GM12891 (cell line): Measurements from ENCODE around the gene LRIG1.
A peak's percentile ranks its signal among the peaks of the same experiment; 100 is the strongest.

Source experiments
- DNase-seq: peaks from one replicate; pipeline ENCODE4 v3.0.0; 2011; ENCODE audit warnings: low spot score; ENCODE audit not compliant: insufficient read length
- FAIRE-seq: peaks from 2 replicates; lab custom pipeline; 2011; peaks lifted over from hg19 to GRCh38; lab: Jason Lieb, UNC
- PAX5 ChIP-seq: IDR thresholded peaks from 2 replicates; pipeline ENCODE4 v1.6.1; 2011; ENCODE audit warnings: low read length, moderate library complexity, mild to moderate bottlenecking; ENCODE audit not compliant: insufficient read depth, severe bottlenecking
- POLR2A ChIP-seq: IDR thresholded peaks from 2 replicates; pipeline ENCODE4 v1.6.1; 2011; ENCODE audit warnings: low read depth, low read length, control low read depth
- POLR2AphosphoS5 ChIP-seq: IDR thresholded peaks from 2 replicates; pipeline ENCODE4 v1.6.1; 2011; ENCODE audit warnings: low read depth, low read length, control low read depth
- POU2F2 ChIP-seq: IDR thresholded peaks from 2 replicates; pipeline ENCODE4 v1.6.1; 2011; ENCODE audit warnings: low read depth, mild to moderate bottlenecking, control low read depth, low read length, moderate library complexity
- SPI1 ChIP-seq: IDR thresholded peaks from 2 replicates; pipeline ENCODE4 v1.6.1; 2011; ENCODE audit warnings: low read depth, low read length, control low read depth
- TAF1 ChIP-seq: IDR thresholded peaks from 2 replicates; pipeline ENCODE4 v1.6.1; 2011; ENCODE audit warnings: low read depth, low read length, control low read depth

The LRIG1 gene

DNA sequence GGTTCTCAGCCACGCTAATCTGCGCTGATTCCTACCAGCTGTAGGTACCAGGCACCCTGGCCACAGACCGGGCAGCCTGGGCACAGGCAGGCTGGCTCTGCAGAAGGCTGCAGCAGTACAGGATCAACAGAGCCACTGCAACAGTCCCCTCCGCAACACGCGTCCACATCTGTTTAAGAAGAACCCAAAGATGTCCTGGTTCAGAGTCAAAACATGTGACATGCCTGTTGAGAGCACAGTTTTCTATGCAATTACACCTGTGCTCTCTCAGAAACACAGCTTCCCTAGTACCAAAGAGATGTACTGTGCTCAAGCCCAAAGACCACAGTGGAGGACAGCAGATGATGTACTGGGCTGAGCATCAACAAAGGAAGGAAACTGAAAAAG, 18.8 kb downstream of the LRIG1 start:
- FAIRE-seq (no peak), DNase-seq (no peak)
- TF ChIP-seq POU2F2 (no peak), POLR2AphosphoS5 (no peak), POLR2A (no peak), PAX5 (no peak), TAF1 (no peak), SPI1 (no peak)

DNA sequence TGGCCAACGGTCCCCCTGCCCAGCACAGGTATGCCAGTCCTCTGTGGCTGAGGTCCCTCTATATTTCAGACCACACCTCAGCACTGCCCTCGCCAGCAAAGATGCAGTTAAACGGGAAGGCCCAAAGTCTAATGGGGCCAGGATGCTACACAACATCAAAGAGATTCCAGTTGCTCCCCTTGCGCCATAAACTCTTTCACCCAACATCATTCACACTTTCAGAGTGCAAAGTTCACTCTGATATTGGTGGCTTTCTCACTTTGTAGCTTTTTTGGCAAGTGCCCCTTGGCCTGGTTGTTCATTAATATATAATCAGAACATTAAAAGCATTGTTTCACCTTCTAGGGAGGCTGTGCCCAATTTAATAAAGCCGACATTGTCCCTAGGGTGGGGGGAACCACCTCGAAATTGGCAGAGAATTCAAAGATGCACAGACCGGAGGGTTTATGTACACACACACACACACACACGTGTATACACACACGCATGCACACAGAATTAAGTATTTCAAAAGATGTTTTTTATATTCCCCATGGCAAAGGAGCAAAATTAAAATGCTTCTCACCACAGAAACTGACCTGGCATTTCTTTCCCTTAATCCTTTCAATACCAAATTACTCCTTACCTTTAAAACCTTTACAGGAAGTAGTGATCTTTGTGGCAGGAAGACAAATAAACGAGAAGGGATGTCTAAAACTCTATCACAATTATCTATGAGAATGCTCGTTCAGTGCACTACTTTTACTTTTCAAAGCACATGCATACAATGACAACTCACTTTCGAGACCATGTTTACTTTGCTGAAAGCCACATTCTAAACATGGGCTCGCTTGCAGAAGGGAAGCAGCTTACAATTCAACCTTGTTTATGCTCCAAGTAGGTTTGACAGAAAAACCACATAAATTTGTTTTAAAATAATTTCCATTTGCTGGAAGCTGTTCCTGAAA, 19.5 kb downstream of the LRIG1 start:
- TF ChIP-seq POU2F2: no peak
- TF ChIP-seq PAX5: no peak
- FAIRE-seq (peak; percentile 80), DNase-seq (no peak)

DNA sequence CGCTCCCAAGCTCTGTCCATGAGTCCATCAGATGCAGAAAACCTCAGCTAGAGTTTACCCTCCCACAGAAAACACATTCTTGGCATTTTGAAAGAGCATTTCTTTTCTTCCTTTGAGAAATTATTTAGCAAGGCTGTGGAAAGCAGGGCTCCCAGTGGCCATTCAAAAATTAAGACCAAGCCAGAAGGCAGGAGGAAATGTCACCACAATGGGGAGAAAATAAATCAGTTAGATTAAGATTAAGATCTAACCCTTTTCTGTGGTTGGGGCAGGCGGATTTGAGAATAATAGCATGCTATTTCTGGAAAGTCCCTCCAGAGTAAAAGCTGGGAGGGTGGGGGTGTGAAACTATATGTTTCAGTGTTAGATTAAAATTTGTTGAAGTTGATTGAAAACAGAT, 20.2 kb downstream of the LRIG1 start:
- FAIRE-seq (peak; percentile 50), DNase-seq (no peak)
- TF ChIP-seq TAF1: no peak
- no peak for TF ChIP-seq POU2F2
- TF ChIP-seq SPI1: peak; percentile 40; the same call in 1 of the 2 replicates
- no peak for TF ChIP-seq POLR2AphosphoS5
- no peak for TF ChIP-seq PAX5

DNA sequence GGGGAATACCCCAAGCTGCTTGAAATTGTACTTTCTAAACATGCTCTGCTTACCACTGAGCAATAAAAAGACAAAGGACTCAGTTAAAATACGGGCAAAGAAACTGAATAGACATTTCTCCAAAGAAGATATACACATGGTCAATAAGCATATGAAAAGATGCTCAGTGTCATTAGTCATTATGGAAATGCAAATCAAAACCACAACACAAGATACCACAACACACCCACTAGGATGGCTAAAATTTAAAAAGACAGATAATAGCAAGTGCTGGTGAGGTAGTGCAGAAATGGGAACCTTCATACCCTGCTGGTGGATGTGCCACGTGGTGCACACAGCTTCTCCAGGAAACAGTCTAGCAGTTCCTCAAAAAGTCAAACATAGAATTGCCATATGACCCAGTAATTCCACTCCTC, 21.3 kb downstream of the LRIG1 start:
- FAIRE-seq (peak; percentile 73), DNase-seq (no peak)
- TF ChIP-seq POLR2A (no peak), SPI1 (no peak), PAX5 (no peak), POLR2AphosphoS5 (no peak), POU2F2 (peak; percentile 49; the same call in 1 of the 2 replicates)

DNA sequence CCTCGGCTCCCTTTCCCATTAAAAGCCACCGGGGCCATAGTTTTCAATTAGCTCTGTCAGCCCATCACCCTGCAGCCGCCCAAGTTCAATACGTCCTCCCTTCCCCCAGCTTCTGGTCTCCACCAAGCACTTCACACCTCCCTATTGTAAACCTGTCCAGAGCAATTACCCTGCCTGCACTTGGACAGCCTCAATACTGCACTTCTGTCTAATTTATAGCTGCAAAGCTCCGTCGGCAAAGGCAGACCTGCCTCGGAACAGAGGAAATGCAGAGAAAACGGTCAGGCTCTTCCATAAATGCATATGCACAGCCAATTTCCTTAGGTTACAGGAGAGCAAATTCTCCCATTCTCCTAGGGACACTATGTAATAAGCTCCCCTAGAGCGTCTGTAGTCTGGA, 21.9 kb downstream of the LRIG1 start:
- TF ChIP-seq POLR2A (no peak), TAF1 (no peak), POLR2AphosphoS5 (no peak), POU2F2 (no peak), SPI1 (no peak), PAX5 (no peak)
- no peak for DNase-seq
- FAIRE-seq: peak; percentile 35

DNA sequence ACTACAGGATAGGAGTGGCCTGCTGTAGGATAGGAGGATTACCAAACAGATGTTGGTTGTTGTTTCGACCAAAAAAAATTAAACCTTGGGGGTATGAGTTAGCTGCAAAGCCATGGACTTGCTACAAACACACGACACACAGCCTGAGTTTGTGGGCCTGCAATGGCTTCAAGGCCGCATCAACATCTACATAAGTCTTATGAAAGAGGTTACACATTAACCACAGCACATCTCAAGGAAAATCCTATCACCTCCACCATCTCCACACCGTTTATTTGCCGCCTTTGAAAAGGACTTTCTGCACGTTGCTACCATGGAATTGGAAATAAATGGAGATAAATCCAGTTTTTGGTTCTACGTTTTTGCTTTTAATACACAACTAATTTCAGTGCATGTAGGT, 23.0 kb downstream of the LRIG1 start:
- DNase-seq (no peak), FAIRE-seq (no peak)
- TF ChIP-seq TAF1 (no peak), POU2F2 (no peak), POLR2A (no peak), POLR2AphosphoS5 (no peak), SPI1 (no peak), PAX5 (no peak)

DNA sequence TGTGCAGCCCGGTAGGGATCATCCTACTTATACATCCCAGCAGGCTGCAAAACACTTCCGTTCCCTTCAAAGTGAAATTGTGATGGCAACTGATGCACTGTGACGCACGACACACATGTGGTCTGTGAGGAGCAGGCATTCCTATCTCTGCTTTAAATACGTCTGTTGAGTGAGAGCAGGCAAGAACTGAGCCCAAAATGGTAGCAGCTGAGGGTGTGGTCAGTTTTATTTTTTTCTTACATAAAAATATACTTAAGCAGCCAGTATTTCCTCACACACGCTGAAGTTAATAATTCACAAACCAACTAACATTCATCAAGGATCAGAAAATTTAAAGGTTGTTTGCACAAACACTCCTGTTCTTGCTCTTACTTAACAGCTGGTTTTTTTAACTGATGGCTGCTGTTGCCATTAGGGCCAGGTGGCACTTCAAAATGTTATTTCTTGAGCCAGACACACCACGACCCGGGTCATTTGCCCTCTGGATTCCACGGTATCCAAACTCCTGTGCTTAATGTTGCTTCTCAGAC, 23.9 kb downstream of the LRIG1 start:
- DNase-seq (no peak), FAIRE-seq (no peak)
- TF ChIP-seq POLR2A (no peak), TAF1 (no peak), POLR2AphosphoS5 (no peak), PAX5 (no peak), POU2F2 (no peak), SPI1 (no peak)

DNA sequence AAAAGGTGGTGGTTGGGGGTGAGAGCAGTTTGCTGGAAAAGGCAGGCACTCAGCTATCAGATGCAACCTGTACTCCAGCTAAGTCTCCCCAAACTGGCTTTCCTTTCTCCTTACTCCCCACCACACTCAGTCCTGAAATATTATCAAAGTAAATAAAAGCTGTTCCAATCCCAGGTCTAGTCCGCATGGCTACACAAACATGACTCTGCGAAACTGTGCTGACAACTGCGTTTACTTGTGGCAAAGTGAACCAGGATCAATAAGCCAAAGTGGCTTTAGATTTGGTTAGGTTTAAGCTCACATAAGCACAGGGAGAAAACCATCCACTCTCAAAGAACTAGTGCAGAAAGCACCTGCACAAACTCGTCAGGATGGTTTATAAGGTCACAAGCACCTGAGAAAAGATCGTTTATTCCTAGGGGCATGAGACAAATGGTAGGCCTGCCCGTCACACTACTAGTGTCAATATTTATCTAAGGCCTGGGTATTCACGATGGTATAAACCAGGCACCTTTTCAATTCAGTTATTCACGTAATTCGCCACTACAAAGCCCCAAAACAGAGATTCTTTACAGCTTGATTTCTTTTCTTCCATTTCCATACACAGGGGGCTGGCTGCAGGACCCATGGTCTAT, 25.3 kb downstream of the LRIG1 start:
- DNase-seq (no peak), FAIRE-seq (no peak)
- TF ChIP-seq SPI1: no peak
- no peak for TF ChIP-seq PAX5

DNA sequence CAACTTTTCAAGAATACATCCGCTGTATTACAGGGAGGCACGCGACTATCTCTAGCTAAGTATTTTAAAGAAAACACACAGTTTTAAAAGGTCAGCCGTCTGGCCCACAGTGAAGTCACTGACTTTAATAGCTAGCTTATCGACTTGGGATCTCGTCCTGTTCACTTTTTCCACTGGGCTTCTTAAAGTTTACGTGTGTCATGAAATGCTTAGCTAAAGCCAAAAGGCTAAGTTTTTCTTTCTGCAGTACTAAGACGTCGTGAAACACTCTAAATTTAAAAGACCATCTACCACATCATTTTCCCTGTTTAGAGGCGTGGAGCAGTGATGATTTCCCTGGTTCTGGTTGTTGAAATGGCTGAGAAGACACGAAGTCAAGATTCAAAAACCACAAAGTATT, 27.1 kb downstream of the LRIG1 start:
- FAIRE-seq (peak; percentile 33), DNase-seq (no peak)
- TF ChIP-seq PAX5 (no peak), POLR2A (no peak), TAF1 (no peak)

DNA sequence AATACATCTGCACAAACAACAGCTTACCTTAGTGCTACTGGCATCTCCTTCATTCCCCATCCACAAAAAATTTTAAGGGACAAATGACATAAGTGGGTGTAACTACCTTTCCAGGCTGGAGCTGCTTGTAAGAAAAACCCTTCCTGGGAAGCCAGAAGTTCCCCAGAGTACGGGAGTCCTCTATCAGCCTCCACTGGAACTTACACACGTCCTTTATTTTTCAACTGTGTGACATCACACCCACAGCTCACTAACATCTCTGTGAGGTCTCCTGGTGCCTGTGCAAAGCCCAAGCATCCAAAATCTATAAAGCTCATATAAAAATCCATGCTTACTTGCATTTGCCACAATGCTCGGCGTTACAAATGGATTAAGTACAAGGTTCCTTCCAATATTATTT, 27.6 kb downstream of the LRIG1 start:
- TF ChIP-seq POLR2A (no peak), PAX5 (no peak)
- no peak for DNase-seq
- FAIRE-seq: no peak
